Renal cortex interstitium (tissue), 11 donors: ENCODE results near the gene MYL12A. TPM values are rescaled to one million over a fixed set of nuclear protein-coding genes. Genes with fewer than 3 reads are reported as not detected.

Experiments
- DNase-seq, 11 donors: peaks; one replicate each; pipeline ENCODE4 v3.0.0-alpha.2; 2013; ENCODE audit warnings: low read depth in 9 of 11, low spot score in 4 of 11; ENCODE audit errors: extremely low read depth in 1 of 11
- polyA plus RNA-seq, 3 donors: library from polyadenylated mRNA; unstranded; fragments of 120-200 nt; gene quantifications; one replicate each; pipeline ENCODE4 v1.2.1, GENCODE V29; 2013; ENCODE audit not compliant: insufficient read length in 3 of 3

MYL12A gene
- polyA plus RNA-seq, 3 donors = 360 to 475 (median 421) TPM

DNA sequence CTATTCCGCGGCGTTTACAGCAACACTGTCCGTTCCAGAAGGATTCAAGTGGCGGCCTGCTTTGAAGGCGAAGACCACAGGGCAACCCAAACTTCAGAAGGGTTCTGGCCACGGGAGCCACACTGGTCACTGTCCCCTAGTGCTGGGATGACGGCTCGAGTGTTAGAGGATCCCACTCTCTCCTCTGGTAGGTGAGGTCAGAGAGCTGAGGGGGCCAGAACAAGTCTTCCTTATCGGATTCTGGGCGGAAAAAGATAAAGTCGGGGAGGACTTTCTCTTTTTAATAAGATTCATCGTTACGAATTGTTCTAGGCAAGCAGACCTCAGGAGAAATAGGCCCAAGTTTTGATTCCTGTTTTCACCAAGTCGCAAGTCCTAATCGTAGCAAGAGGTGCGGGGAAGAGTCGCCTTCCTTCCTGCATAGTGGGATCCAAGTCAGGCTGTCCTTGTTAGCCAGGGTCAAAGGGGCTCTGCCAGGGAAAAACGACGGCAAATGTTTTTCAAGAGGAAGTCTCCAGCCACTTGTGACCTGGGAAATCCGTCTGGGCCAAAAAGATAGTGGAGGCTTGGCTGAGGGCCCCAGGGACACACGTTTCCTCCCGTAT, 864 bp upstream of the MYL12A start:
- peak in 1 of 11 donors; percentile 13 for DNase-seq

DNA sequence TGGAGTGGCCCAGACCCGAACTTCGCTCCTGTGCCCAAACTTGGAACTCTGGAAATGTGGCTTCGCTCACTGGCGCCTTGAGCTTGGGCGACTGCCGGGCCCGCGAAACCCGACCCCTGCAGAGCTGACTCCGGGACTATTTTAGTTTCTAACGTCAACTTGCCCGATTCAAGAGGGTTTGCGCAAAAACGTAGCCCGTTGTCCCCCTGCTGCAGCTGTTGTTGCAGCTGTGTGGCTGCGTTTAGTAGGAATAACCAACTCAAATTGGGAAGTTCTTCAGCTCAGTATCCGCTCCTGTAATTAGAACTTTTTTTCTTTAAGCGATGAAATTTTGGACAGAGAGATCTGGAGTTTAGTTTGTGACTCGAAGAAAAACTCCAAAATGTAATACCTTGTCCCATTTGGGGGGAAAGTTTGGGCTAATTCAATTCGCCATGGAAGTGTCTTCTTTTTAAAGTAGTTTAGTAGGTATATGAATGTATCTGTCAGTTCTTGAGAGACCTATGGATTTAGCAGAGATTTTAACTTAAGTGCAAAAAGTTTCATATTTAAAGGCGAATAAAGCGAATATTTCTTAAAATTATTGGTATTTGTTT, 559 bp downstream of the MYL12A start:
- peak in 7 of 11 donors; percentile 45 to 75 (median 57) for DNase-seq

DNA sequence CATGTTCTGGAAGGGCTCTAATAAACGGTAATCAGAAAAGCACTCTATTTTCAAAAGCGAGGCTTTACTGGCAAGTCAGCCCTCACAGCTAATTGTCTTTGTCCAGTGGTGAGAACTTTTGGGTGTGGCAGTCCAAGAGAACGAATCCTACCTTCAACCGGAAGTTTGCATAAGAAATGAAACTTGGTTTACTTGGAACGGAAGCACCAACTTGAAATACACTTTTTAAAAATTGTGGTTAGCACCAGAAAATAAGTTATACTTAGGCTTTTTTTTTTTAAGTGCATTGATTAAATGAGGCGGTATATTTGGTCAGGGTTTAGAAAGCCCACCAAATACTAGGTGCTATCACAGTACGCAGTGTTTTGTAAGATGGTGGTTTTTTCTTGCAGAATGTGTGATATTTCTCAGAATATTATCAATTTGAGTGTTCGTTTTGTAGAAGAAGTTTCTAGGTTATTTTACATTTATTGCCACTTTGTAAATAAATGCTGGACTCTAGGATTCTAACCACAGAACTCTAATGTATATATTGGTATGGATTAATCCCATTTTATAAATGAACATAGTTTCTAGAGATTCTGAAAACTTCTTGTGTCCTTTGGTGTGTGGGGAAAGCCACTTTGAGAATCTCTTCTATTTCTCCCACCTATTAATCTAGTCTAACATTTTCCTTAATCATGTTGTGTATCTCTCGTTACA, 1.2 kb downstream of the MYL12A start:
- DNase-seq = peak in 5 of 11 donors; percentile 21 to 49 (median 31)

DNA sequence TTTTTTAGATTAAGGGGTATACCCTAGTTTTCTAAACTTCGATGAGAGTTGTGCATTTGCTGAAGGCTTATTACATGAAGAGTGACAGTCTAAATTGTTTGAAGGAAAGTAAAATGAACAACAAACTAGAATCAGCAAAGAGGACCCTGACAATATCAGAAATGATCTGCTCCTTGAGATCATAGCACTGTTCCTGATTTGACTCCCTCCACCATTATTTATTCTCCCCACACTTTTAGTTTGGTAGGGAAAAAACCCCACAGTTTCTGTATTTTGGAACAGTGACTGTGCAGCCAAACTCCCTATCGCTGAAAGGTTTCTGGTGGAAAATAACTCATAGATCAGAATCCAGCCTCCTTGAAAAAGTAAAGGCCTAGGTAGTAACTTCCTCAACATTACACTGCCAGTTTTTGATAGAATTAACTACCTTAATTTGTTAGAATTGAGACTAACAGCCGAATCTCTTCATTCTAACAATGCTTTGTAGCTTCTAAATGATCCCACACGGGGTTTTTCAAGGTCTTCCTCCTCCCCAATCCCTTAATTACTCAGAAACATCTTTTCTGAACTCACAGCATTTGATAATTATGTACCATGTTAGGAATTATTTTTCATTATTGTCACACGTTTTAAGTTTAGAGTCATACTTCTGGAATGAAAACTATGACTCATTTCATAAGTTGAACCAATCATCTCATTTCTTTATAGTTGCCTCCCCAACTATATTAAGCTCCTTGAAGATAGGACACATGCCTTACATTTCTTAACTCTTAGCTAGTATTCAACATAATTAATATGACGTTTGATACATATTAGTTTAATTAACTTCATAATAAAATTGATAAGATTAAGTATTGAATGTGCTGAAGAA, 2.9 kb downstream of the MYL12A start:
- no peak for DNase-seq

DNA sequence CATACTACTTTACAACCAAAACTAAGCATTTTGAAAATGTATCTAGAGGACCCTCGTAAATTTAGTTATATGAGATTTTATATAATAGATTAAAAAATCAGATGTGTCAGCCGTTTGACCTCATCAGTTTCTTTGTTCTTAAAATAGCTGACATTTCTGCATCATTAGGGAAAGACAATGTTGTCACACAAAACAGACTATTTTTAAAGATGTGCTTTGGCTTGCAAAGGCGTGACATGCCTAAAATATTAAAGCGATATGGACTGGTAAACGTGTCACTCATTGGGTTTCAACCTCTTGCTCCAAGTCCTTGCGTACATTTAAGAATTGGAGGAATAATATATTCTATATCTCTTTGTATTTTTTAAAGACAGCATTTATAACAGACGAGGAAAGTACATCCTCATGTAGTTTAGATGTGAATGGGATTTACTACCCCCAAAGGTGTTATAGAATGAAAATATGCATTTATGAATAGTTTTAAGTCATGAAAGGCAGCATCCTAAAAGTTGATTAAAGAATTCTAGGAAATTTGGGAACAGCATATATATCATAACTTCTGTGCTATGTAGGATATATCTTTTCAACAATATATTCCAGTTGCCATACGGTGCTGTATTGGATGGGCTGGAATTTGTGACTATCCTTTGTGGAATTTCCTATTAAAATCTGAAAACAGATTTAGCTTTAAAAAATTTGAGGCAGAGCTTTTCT, 3.8 kb downstream of the MYL12A start:
- DNase-seq = no peak

DNA sequence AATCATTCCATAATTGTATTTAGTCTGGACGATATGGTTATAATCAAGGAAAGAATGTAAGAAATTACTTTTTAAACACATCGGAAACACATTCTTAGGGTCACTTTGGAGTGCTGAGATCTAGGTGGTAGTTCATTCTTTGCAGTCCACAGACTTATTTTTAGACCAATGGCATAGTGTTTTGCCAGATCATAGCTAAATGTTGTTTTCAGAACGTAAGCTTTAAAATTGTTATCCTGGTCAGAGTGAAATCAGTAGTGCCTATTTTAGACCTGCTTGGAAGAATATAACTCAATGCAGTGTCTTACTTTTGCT, 4.3 kb downstream of the MYL12A start:
- DNase-seq = no peak

DNA sequence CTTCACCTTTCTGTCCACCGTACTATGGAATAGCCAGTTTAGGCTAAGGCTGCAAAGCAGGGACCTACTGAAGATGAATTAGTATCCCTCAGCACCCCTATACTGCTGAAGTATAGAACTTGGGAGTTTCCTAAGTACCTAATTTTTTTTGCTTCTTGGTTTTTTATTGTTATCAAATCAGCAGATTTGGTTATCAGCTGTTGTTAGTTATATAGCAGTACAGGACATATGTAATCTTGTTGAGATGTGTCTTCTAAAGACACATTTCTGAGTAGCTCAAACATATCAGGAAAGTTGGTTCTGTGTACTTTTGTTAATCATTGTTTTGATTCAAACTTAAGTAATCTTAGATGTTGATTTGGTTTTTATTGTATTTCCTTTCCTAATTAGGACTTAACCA, 5.2 kb downstream of the MYL12A start:
- DNase-seq = no peak

DNA sequence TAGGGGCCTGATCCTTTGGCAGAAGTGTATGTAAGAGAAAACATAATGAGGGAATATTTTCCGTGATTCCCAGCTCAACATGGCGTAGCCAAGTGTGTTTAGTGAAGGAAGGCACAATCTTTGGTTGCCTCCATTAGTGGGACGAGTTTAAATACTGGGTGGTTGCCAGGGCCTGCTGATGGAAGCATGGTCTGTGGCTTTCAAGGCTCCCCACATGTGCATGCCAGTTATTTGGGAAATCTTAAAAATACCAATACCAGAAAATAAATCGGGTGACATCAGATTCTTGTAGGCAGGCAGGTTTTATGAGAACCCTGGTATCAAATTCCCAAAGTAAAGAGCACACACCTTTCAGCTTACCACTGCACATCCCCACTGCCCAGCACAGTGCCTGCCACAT, 7.1 kb downstream of the MYL12A start:
- no peak for DNase-seq

DNA sequence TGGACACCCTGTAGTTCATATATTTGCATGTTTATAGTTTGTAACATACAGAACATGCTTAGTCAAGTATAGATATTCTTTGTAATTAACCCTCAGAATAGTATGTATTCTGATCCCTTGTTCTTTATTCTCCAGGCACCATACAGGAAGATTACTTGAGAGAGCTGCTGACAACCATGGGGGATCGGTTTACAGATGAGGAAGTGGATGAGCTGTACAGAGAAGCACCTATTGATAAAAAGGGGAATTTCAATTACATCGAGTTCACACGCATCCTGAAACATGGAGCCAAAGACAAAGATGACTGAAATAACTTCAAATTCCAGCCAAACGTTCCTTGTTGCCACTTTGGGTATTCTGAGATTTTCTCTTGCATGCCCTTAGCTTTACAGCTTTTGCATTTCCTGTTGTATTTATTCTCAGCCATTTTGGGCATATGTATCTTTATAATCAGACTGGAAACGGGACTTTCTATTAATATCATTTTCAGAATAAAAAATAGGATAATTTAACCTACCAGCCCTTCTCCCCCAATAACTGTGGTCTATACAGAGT, 8.1 kb downstream of the MYL12A start:
- no peak for DNase-seq

DNA sequence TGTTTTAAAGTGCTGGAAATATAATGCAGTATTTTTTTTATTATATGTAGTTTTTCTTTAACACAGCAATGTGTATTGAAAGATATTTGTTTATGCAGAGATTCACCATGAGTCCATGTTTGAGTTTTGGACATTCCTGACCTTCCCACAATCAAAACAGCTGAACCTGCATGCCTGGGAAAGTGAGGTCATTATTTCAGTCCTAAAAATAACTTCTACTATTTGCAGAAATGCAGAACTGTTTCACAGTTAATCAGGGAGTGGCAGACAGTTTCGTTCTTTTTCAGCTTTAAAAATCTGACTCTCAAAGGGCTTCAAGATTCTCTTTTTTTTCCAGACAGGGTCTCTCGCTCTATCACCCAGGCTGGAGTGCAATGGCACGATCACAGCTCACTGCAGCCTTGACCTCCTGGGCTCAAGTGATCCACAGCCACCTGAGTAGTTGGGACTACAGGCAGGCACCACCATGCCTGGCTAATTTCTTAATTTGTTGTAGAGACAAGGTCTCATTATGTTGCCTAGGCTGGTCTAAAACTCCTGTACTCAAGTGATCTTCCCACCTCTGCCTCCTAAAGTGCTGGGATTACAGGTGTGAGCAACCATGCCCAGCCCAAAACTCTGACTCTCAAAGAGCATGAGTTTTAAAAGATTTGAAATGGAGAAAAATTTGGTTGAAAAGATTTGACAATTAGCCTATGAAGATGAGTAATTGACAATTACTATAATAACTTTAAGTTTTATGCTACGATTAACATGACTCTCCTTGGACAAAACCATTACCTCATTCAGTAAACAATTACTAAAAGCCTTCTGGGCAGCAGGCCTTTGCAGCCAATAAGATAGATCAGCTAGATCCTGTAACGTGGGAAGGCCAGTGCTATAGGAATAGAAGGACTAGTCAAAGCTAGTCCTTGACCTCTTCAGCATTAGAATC, 9.4 kb downstream of the MYL12A start:
- DNase-seq = no peak

DNA sequence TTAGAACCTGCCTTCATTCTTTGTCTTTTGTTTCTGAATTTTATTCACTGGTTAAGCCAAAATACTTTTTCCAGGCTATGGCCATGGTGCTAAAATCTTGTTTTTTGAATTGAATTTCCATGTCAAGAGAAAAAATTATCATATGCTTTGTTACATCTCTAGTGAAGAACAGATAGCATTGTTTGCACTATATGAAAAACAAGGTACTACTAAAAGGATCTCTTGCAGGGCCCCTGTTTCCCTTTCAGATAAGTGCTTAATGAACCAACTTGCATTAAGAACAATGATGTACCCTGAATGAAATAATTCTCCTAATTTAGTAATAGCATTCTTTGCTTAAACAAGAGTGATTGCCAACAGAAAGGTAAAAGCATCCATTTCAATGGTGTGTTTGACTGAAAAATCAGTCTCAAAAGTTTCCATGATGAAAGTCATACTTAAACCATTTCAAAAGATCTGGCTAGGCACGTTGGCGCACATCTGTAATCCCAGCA, 10.1 kb downstream of the MYL12A start:
- DNase-seq = no peak

DNA sequence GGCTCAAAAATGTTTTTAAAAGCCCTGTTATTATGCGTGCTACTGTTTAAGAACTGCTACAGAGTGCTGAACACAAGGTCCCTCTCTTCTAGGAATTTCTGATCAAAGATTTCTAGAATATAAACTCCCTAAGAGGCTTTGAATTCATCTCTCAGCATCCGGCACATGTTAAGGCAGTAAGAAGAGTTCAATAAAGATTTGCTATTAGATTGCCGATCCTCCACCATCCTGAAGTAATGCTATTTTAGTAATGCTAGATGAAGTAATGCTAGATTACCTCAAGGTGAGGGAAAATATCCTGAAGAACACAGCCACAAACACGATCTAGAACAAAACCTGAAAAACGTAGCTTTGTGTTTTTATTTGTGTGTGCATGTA, 13.4 kb downstream of the MYL12A start:
- peak in 1 of 11 donors; percentile 42 for DNase-seq

DNA sequence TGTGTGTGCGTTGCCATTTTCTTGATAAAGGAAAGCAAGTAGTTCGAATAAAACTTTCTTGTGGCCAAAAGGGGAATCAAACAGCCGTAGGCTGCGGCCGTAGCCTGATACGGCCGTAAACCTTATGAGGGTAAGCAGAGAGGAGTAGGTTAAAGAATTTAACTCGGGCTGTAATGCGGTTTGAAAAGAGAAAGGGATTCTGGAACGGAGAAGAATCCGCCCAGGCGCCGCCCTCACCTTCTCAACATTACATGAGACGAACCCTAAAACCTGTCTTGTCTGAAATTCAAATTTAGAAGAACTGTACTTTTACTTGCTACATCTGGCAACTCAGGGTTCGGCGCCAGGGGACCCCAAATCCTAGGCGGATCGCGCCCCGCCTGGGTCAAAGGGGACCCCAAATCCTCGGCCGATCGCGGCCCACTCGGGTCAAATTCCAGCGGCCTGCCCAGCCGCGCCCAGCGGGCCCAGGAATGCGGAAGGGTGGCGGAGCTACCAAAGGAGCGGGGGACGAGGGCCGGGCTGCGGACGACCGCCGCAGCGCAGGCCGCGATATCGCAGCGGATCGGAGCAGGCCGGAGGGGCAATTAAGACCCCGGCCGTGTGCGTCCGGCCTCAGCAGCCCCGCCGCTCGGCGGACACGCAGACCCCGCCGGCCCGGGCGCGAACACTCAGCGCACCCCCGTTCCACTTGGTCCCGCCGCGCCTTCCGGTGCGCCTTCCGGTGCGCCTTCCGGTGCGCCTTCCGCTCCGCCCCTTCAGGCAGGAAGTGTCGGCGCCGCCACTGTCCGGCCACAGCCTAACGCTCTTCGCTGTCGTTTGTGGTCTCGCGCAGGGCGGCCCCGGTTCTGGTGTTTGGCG, 14.0 kb downstream of the MYL12A start, which contains the start of gene MYL12B:
TSS of gene MYL12B (plus strand) at position 761 of the 861 bp plus-strand sequence. CDS start 10,766 bp downstream, outside the sequence.
- DNase-seq = peak in 9 of 11 donors; percentile 61 to 83 (median 77)

DNA sequence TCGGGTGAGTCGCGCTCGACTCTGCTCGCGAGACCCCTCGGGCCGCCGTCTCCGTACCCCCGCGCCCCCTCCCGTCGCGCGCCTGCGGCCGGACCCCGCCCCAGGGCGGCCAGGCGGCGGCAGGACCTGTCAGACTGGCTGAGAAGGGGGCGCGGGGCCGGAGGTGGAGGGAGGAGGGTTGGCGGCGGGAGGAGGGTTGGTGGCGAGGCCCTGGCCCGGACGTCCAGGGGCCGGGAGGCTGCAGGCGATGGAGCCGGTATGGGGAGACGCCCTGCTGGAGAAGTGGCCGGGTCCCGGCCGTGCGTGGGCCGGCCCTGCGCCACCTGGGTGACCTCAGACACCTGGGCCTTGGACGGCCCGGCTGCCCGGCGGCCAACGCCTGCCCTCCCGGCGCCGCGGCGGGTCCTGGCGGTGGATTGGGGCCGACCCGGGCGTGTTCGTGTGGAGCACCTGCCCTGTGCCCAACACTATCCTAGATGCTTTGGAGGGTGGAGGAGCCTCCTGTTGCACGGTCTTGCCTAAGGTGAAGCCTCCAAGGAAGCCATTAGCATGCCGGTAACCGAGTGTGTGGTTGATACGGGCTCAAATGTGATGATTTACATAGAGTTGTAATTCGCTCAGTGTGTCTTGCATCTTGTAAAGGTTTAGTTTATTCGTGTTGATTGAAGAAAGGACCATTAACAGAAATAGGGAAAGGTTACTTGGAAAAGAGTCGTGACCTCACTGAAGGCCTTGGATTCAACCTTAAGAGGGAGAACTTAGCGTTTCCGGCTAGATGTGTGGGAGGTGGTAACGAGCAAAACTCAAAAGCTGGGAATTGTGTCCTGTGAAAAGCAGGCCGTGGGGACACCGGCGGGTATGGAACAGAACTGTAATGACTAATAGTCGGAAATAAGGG, 14.9 kb downstream of the MYL12A start:
- DNase-seq = peak in 2 of 11 donors; percentile 25 to 26

DNA sequence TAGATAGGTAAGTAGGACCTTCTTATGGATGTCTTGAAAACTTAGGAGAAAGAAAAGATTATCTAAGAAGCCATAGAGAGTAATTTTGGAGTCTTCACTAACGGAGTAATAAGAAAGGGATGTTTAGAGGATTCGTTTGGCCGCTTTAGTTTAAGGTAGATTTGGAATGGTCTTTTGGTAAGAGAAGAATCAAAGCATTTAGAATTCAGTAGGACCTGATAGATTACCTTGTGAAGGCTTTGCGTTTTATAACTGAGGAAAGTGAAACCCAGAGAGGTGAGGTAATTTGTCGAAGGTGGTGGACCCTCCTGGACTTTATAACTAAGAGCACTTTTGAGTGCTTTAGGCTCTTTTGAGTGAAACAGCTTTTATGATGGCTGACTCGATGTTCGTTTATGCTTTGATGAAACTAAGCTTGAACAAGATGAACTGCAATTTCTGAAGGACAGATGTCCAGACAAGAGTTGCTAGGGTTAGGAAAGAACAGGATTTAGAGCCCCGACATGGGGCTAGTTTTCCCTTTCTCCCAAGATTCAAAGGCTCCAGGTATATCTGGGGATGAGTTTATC, 15.6 kb downstream of the MYL12A start:
- DNase-seq = no peak
